Measurements from ENCODE around the gene CFAP161.

The CFAP161 gene

GRCh38 chr15:81161160-81161673, 27.1 kb downstream of the CFAP161 start:
- no peak for DNase-seq
- no peaks in the 10 kb centered on the region for H3K79me2 ChIP-seq (ENCODE audit: control insufficient read depth, insufficient read depth, low read length)
- H2BK15ac ChIP-seq (replicated peaks; ENCODE audit: low read depth), result no peak overlapping the region
- H3K4me1 ChIP-seq (ENCODE audit: control insufficient read depth, low read depth, low read length), result no peaks in the 10 kb centered on the region
- H3K27me3 ChIP-seq (ENCODE audit: insufficient read depth, low read length, poor library complexity), result no peaks in the 10 kb centered on the region
- WGBS (ENCODE audit: extremely low coverage, insufficient coverage, low lambda C conversion rate), result no CpG with 5 or more reads among the region's 4 CpGs
- no peak overlapping the region for H3K4me3 ChIP-seq (ENCODE audit: low read length)
- H3K36me3 ChIP-seq (ENCODE audit: control insufficient read depth, insufficient read depth, low read length), result no peaks in the 10 kb centered on the region
- H3K4me2 ChIP-seq (ENCODE audit: low read length), result no peak overlapping the region
- no peaks in the 10 kb centered on the region for H3K79me1 ChIP-seq (ENCODE audit: low read length)
- no peak overlapping the region for H3K23ac ChIP-seq (ENCODE audit: low read length)
- no peak overlapping the region for H3K18ac ChIP-seq (ENCODE audit: low read length)
- H3K56ac ChIP-seq (ENCODE audit: low read length), result no peak overlapping the region
- H3K27ac ChIP-seq (ENCODE audit: low read depth, low read length), result no peak overlapping the region
- H3K4ac ChIP-seq (ENCODE audit: low read depth, low read length), result no peak overlapping the region
- no peak overlapping the region for H4K8ac ChIP-seq (ENCODE audit: low read depth, low read length)
- H2BK5ac ChIP-seq (ENCODE audit: low read length), result no peak overlapping the region
- H2BK120ac ChIP-seq (ENCODE audit: low read depth, low read length), result no peak overlapping the region
- no peak overlapping the region for H2AK5ac ChIP-seq (ENCODE audit: low read length)
- no peak overlapping the region for H4K5ac ChIP-seq (ENCODE audit: low read length)
- no peak overlapping the region for H3K9ac ChIP-seq (ENCODE audit: low read length)

GRCh38 chr15:81161851-81162250, 27.8 kb downstream of the CFAP161 start:
- H3K36me3 ChIP-seq (ENCODE audit: control insufficient read depth, insufficient read depth, low read length), result no peaks in the 10 kb centered on the region
- H3K79me1 ChIP-seq (ENCODE audit: low read length), result no peaks in the 10 kb centered on the region
- H2BK5ac ChIP-seq (ENCODE audit: low read length), result no peak overlapping the region
- no peak overlapping the region for H2BK15ac ChIP-seq (replicated peaks; ENCODE audit: low read depth)
- no peak overlapping the region for H4K5ac ChIP-seq (ENCODE audit: low read length)
- WGBS (ENCODE audit: extremely low coverage, insufficient coverage, low lambda C conversion rate), result no CpG with 5 or more reads among the region's 7 CpGs
- H2AK5ac ChIP-seq (ENCODE audit: low read length), result no peak overlapping the region
- no peak for DNase-seq
- no peaks in the 10 kb centered on the region for H3K4me1 ChIP-seq (ENCODE audit: control insufficient read depth, low read depth, low read length)
- no peak overlapping the region for H3K4ac ChIP-seq (ENCODE audit: low read depth, low read length)
- no peak overlapping the region for H3K4me3 ChIP-seq (ENCODE audit: low read length)
- no peak overlapping the region for H3K56ac ChIP-seq (ENCODE audit: low read length)
- H3K23ac ChIP-seq (ENCODE audit: low read length), result no peak overlapping the region
- no peak overlapping the region for H3K9ac ChIP-seq (ENCODE audit: low read length)
- no peak overlapping the region for H3K18ac ChIP-seq (ENCODE audit: low read length)
- no peaks in the 10 kb centered on the region for H3K27me3 ChIP-seq (ENCODE audit: insufficient read depth, low read length, poor library complexity)
- no peaks in the 10 kb centered on the region for H3K79me2 ChIP-seq (ENCODE audit: control insufficient read depth, insufficient read depth, low read length)
- H3K4me2 ChIP-seq (ENCODE audit: low read length), result no peak overlapping the region
- no peak overlapping the region for H2BK120ac ChIP-seq (ENCODE audit: low read depth, low read length)
- H3K27ac ChIP-seq (ENCODE audit: low read depth, low read length), result no peak overlapping the region
- no peak overlapping the region for H4K8ac ChIP-seq (ENCODE audit: low read depth, low read length)

GRCh38 chr15:81163961-81164800, 30.1 kb downstream of the CFAP161 start:
- Histone ChIP-seq H3K4ac (ENCODE audit: low read depth, low read length) (no peak overlapping the region), H3K4me3 (ENCODE audit: low read length) (no peak overlapping the region), H2BK5ac (ENCODE audit: low read length) (no peak overlapping the region), H2BK15ac (replicated peaks; ENCODE audit: low read depth) (no peak overlapping the region), H4K8ac (ENCODE audit: low read depth, low read length) (no peak overlapping the region), H3K27me3 (ENCODE audit: insufficient read depth, low read length, poor library complexity) (no peaks in the 10 kb centered on the region), H4K5ac (ENCODE audit: low read length) (no peak overlapping the region), H2BK120ac (ENCODE audit: low read depth, low read length) (no peak overlapping the region), H3K23ac (ENCODE audit: low read length) (no peak overlapping the region), H3K4me2 (ENCODE audit: low read length) (no peak overlapping the region), H3K27ac (ENCODE audit: low read depth, low read length) (no peak overlapping the region), H3K79me1 (ENCODE audit: low read length) (no peaks in the 10 kb centered on the region), H3K4me1 (ENCODE audit: control insufficient read depth, low read depth, low read length) (no peaks in the 10 kb centered on the region), H3K79me2 (ENCODE audit: control insufficient read depth, insufficient read depth, low read length) (no peaks in the 10 kb centered on the region), H3K18ac (ENCODE audit: low read length) (no peak overlapping the region), H2AK5ac (ENCODE audit: low read length) (no peak overlapping the region), H3K56ac (ENCODE audit: low read length) (no peak overlapping the region), H3K9ac (ENCODE audit: low read length) (no peak overlapping the region), H3K36me3 (ENCODE audit: control insufficient read depth, insufficient read depth, low read length) (no peaks in the 10 kb centered on the region)
- no CpG with 5 or more reads among the region's 3 CpGs for WGBS (ENCODE audit: extremely low coverage, insufficient coverage, low lambda C conversion rate)
- DNase-seq, result no peak

GRCh38 chr15:81165535-81165934, 31.5 kb downstream of the CFAP161 start:
- Histone ChIP-seq H3K4me2 (ENCODE audit: low read length) (no peak overlapping the region), H4K8ac (ENCODE audit: low read depth, low read length) (no peak overlapping the region), H3K56ac (ENCODE audit: low read length) (no peak overlapping the region), H4K5ac (ENCODE audit: low read length) (no peak overlapping the region), H3K79me1 (ENCODE audit: low read length) (no peaks in the 10 kb centered on the region), H3K36me3 (ENCODE audit: control insufficient read depth, insufficient read depth, low read length) (no peaks in the 10 kb centered on the region), H3K4me3 (ENCODE audit: low read length) (no peak overlapping the region), H2BK15ac (replicated peaks; ENCODE audit: low read depth) (no peak overlapping the region), H2BK5ac (ENCODE audit: low read length) (no peak overlapping the region), H3K9ac (ENCODE audit: low read length) (no peak overlapping the region), H3K27me3 (ENCODE audit: insufficient read depth, low read length, poor library complexity) (no peaks in the 10 kb centered on the region), H3K23ac (ENCODE audit: low read length) (no peak overlapping the region), H3K18ac (ENCODE audit: low read length) (no peak overlapping the region), H3K4me1 (ENCODE audit: control insufficient read depth, low read depth, low read length) (no peaks in the 10 kb centered on the region), H3K4ac (ENCODE audit: low read depth, low read length) (no peak overlapping the region), H2AK5ac (ENCODE audit: low read length) (no peak overlapping the region), H3K27ac (ENCODE audit: low read depth, low read length) (no peak overlapping the region), H3K79me2 (ENCODE audit: control insufficient read depth, insufficient read depth, low read length) (no peaks in the 10 kb centered on the region), H2BK120ac (ENCODE audit: low read depth, low read length) (no peak overlapping the region)
- no CpG with 5 or more reads among the region's 3 CpGs for WGBS (ENCODE audit: extremely low coverage, insufficient coverage, low lambda C conversion rate)
- DNase-seq, result no peak

GRCh38 chr15:81166636-81167305, 32.7 kb downstream of the CFAP161 start:
- no CpG with 5 or more reads among the region's 3 CpGs for WGBS (ENCODE audit: extremely low coverage, insufficient coverage, low lambda C conversion rate)
- Histone ChIP-seq H2BK5ac (ENCODE audit: low read length) (no peak overlapping the region), H2BK120ac (ENCODE audit: low read depth, low read length) (no peak overlapping the region), H3K27me3 (ENCODE audit: insufficient read depth, low read length, poor library complexity) (no peaks in the 10 kb centered on the region), H3K9ac (ENCODE audit: low read length) (no peak overlapping the region), H3K4me2 (ENCODE audit: low read length) (no peak overlapping the region), H3K4ac (ENCODE audit: low read depth, low read length) (no peak overlapping the region), H2BK15ac (replicated peaks; ENCODE audit: low read depth) (no peak overlapping the region), H3K79me2 (ENCODE audit: control insufficient read depth, insufficient read depth, low read length) (no peaks in the 10 kb centered on the region), H4K8ac (ENCODE audit: low read depth, low read length) (no peak overlapping the region), H3K27ac (ENCODE audit: low read depth, low read length) (no peak overlapping the region), H3K18ac (ENCODE audit: low read length) (no peak overlapping the region), H3K4me1 (ENCODE audit: control insufficient read depth, low read depth, low read length) (no peaks in the 10 kb centered on the region), H3K36me3 (ENCODE audit: control insufficient read depth, insufficient read depth, low read length) (no peaks in the 10 kb centered on the region), H4K5ac (ENCODE audit: low read length) (no peak overlapping the region), H2AK5ac (ENCODE audit: low read length) (no peak overlapping the region), H3K79me1 (ENCODE audit: low read length) (no peaks in the 10 kb centered on the region), H3K4me3 (ENCODE audit: low read length) (no peak overlapping the region), H3K23ac (ENCODE audit: low read length) (no peak overlapping the region), H3K56ac (ENCODE audit: low read length) (no peak overlapping the region)
- DNase-seq, result no peak
